Stimulated activated CD4-positive, alpha-beta T cell treated with anti-CD3 and anti-CD28 coated beads, Interleukin-1b, Interleukin-23, amount 100 ng/mL, for 24 hours (primary cell): ENCODE data around the gene INSM1.

ENCODE experiments used
- DNase-seq, 4 experiments: peaks; one replicate each; pipeline ENCODE4 v3.0.0-alpha.2; 2020; ENCODE audit warnings: low read depth in 4 of 4, low spot score in 1 of 4

Gene INSM1

GRCh38 chr20:20417876-20418676 is 50.2 kb downstream of the INSM1 start:
- DNase-seq = no peak
